ENCODE results near the gene RUNDC1. TPM values are rescaled to one million over a fixed set of nuclear protein-coding genes. Genes with fewer than 3 reads are reported as not detected.

RUNDC1 gene
- total and polyA plus RNA-seq, 2 of the 8 experiments (the other 6 are each of a cell fraction or from before 2014, with no cell fraction given): 7.9 to 11.9 TPM

- Histone ChIP-seq H3K14ac (ENCODE audit: insufficient read length) (no peak overlapping the region), H2BK12ac (ENCODE audit: low read depth, low read length) (no peak overlapping the region), H3K4me2 (ENCODE audit: insufficient read depth in 1 of 2, low read depth in 2 of 2, low read length in 2 of 2) (no peak overlapping the region), H2BK15ac (ENCODE audit: low read length) (no peak overlapping the region), H2AK5ac (ENCODE audit: low read depth, low read length) (no peak overlapping the region), H4K8ac (ENCODE audit: extremely low read depth, insufficient read depth, low read length) (no peak overlapping the region), H3K36me3 (ENCODE audit: control insufficient read depth in 2 of 4, insufficient read depth in 4 of 4, low read length in 3 of 4) (peaks cover 0 to under 1% (median 0%) of the 10 kb centered on the region in 4 experiments; a peak in 1 of 8 replicates), H3K18ac (ENCODE audit: extremely low read depth, low read length) (no peak overlapping the region), H3K79me2 (ENCODE audit: control insufficient read depth in 1 of 2, insufficient read depth in 2 of 2, low read length in 2 of 2) (peaks cover 0 to 6% of the 10 kb centered on the region in 2 experiments; a peak in 2 of 4 replicates), H3K4ac (replicated peaks; ENCODE audit: insufficient read length, low read depth, low read length) (no peak overlapping the region), H3K23ac (ENCODE audit: insufficient read length) (no peak overlapping the region), H4K91ac (replicated peaks; ENCODE audit: insufficient read length, low read length) (no peak overlapping the region), H2AFZ (ENCODE audit: low read length) (no peak overlapping the region), H3K56ac (replicated peaks; ENCODE audit: insufficient read length, low read depth, low read length) (no peak overlapping the region), H4K20me1 (replicated peaks in 1 of 2; ENCODE audit: control insufficient read depth in 1 of 2, insufficient read depth in 2 of 2, low read length in 2 of 2) (no peaks in the 10 kb centered on the region), H3K27ac (ENCODE audit: low read depth, low read length) (no peak overlapping the region), H3K79me1 (ENCODE audit: low read depth, low read length) (no peaks in the 10 kb centered on the region), H3K23me2 (ENCODE audit: low read depth, low read length) (peaks cover 7% of the 10 kb centered on the region), H3K4me3 (ENCODE audit: extremely low read depth in 1 of 4, insufficient read depth in 2 of 4, low read depth in 3 of 4, low read length in 4 of 4) (no peak overlapping the region), H3K9ac (replicated peaks in 1 of 4; ENCODE audit: extremely low read depth in 1 of 4, low read depth in 3 of 4, low read length in 3 of 4) (no peak overlapping the region), H2BK20ac (ENCODE audit: low read length) (no peak overlapping the region), H2BK120ac (replicated peaks; ENCODE audit: low read depth, low read length) (no peak overlapping the region), H2BK5ac (ENCODE audit: low read depth, low read length) (no peak overlapping the region), H3K9me3 (ENCODE audit: insufficient read depth in 2 of 2, low read depth in 1 of 2, low read length in 1 of 2) (peaks cover 0 to 3% of the 10 kb centered on the region in 2 experiments; a peak in 1 of 4 replicates), H3K4me1 (replicated peaks in 1 of 4; ENCODE audit: control insufficient read depth in 3 of 4, insufficient read depth in 4 of 4, low read length in 3 of 4) (peaks cover 0 to 2% (median 0%) of the 10 kb centered on the region in 4 experiments; a peak in 1 of 7 replicates), H3K27me3 (replicated peaks in 1 of 4; ENCODE audit: control insufficient read depth in 3 of 4, extremely low read depth in 1 of 4, insufficient read depth in 3 of 4, low read length in 3 of 4) (no peaks in the 10 kb centered on the region), H4K5ac (ENCODE audit: insufficient read length, low read depth, low read length) (no peak overlapping the region)
- 85% methylated on average over 1 of the region's 1 CpG; no CpG with 5 or more reads in 1 of the 2 experiments for WGBS, 2 experiments (ENCODE audit: extremely low coverage in 1 of 2, insufficient coverage in 1 of 2, insufficient read length in 1 of 2, insufficient replicate concordance in 2 of 2, low coverage in 1 of 2, low lambda C conversion rate in 2 of 2, missing lambda C conversion rate in 1 of 2)
- DNase-seq (ENCODE audit: low read depth in 1 of 2, low spot score in 2 of 2): no peak
- ChIA-PET CTCF (ENCODE audit: partially characterized antibody) (interaction anchor here (0.9 to 1.5 kb wide), 6 partner anchors 10 to 144 kb away, joined by 3 to 4 read pairs (median 4); partner anchors contain the start of genes BECN1 and PTGES3L), POLR2A (ENCODE audit: partially characterized antibody) (interaction anchor here (1.1 to 2.0 kb wide), 3 partner anchors 12 to 30 kb away, joined by 3 to 8 read pairs (median 3); partner anchors contain the start of genes PTGES3L, RPL27 and RUNDC1)
- no peak for FAIRE-seq
- no peak for TF ChIP-seq POLR2AphosphoS5 (IDR thresholded peaks at IDR 0.05; ENCODE audit: low read depth, low read length)
These were observed 12.4 kb upstream of the RUNDC1 start for GRCh38 chr17:42967925-42968324.
